ENCODE measurements around the gene CRY2.

- no peak for TF ChIP-seq ATF3 (IDR thresholded peaks at IDR 0.05; ENCODE audit: insufficient read depth, low read depth, low read length)
- TF ChIP-seq POLR2A (IDR thresholded peaks at IDR 0.05; ENCODE audit: control extremely low read depth in 1 of 2, low read depth in 2 of 2, low read length in 2 of 2): no peak
- TF ChIP-seq GABPA (IDR thresholded peaks at IDR 0.05; ENCODE audit: borderline replicate concordance, insufficient read depth, low read length): no peak
- no peak for TF ChIP-seq SP2 (IDR thresholded peaks at IDR 0.05; ENCODE audit: low read length)
- no peak for TF ChIP-seq JUND (IDR thresholded peaks at IDR 0.05; ENCODE audit: low read length)
Observed at GRCh38 chr11:45801723-45802315, 45.5 kb upstream of the CRY2 start.

All from H1 (cell line).